A549 (cell line): ENCODE data around the gene PRIMA1. TPM values are rescaled to one million over a fixed set of nuclear protein-coding genes. Genes with fewer than 3 reads are reported as not detected.

ENCODE experiments used
- ATAC-seq, 2 experiments: fragments of 200-7000 bp in 1 of 2; fragments of >200 bp in 1 of 2; cut with Nextera tagmentation in 1 of 2; cut with Tn5 transposase in 1 of 2; 3 replicates each; pipeline versions ENCODE4 v1.8.0 to v1.9.1; 2018 to 2020; ENCODE audit warnings: mild to moderate bottlenecking in 1 of 2, moderate library complexity in 1 of 2
- CTCF ChIA-PET: fragments of 300-600 bp; sonication (Branson Sonifier 250); formaldehyde crosslinking; extraction: SDS; loops from one replicate; lab custom pipeline; 2021; ENCODE audit warnings: antibody characterized with exemption, inconsistent platforms; lab: Yijun Ruan, JAX
- POLR2A ChIA-PET: fragments of 350-600 bp; formaldehyde crosslinking; extraction: SDS; loops from one replicate; lab custom pipeline; 2021; ENCODE audit warnings: antibody characterized with exemption, inconsistent platforms; lab: Yijun Ruan, JAX
- DNase-seq, 2 experiments: peaks; one replicate each; pipeline versions ENCODE4 v3.0.0 to v3.0.0-alpha.2; 2011 to 2016; ENCODE audit warnings: low read depth in 1 of 2, low spot score in 1 of 2
- FAIRE-seq: peaks from 2 replicates; lab custom pipeline; 2011; peaks lifted over from hg19 to GRCh38; lab: Jason Lieb, UNC
- H3K27ac ChIP-seq, 2 experiments: fragments of >200 bp; sonication (Bioruptor Twin); formaldehyde crosslinking; 3 replicates each; pipeline ENCODE4 v1.5.1; 2016 to 2017
- H3K4me1 ChIP-seq: fragments of >200 bp; sonication (Bioruptor Twin); formaldehyde crosslinking; 3 replicates; pipeline ENCODE4 v1.6.1; 2016
- H3K4me2 ChIP-seq: fragments of >200 bp; sonication (Bioruptor Twin); formaldehyde crosslinking; 3 replicates; pipeline ENCODE4 v1.6.1; 2016
- H3K4me3 ChIP-seq: fragments of >200 bp; sonication (Bioruptor Twin); formaldehyde crosslinking; 3 replicates; pipeline ENCODE4 v1.5.1; 2016
- H3K9me3 ChIP-seq: fragments of >200 bp; sonication (Bioruptor Twin); formaldehyde crosslinking; 3 replicates; pipeline ENCODE4 v1.6.1; 2016
- ATOH8 ChIP-seq: fragments of 250-450 bp; sonication (Bioruptor Pico); IDR thresholded peaks from 2 replicates; pipeline ENCODE4 v1.5.0; 2020; ENCODE audit warnings: low read depth, mild to moderate bottlenecking, moderate library complexity
- BCL3 ChIP-seq: fragments of >200 bp; sonication (Bioruptor Twin); formaldehyde crosslinking; IDR thresholded peaks from 3 replicates; pipeline ENCODE4 v1.6.1; 2016
- BHLHE40 ChIP-seq: IDR thresholded peaks from 2 replicates; pipeline ENCODE4 v1.6.1; 2012; ENCODE audit warnings: low read depth, low read length, inconsistent platforms
- CHD2 ChIP-seq: fragments of 150-350 bp; IDR thresholded peaks from 2 replicates; pipeline ENCODE4 v1.6.1; 2014; ENCODE audit warnings: low read length; ENCODE audit not compliant: partially characterized antibody
- CHD4 ChIP-seq: fragments of 200-600 bp; sonication (generic); IDR thresholded peaks from 2 replicates; pipeline ENCODE4 v1.6.1; 2016; ENCODE audit warnings: antibody characterized with exemption, mild to moderate bottlenecking, borderline replicate concordance
- CTCF ChIP-seq: fragments of >200 bp; sonication (Bioruptor Twin); formaldehyde crosslinking; IDR thresholded peaks from 3 replicates; pipeline ENCODE4 v1.5.1; 2016
- EHF ChIP-seq: fragments of 250-450 bp; sonication (Bioruptor Pico); IDR thresholded peaks from 2 replicates; pipeline ENCODE4 v1.5.0; 2020; ENCODE audit warnings: mild to moderate bottlenecking
- EHMT2 ChIP-seq: fragments of 200-600 bp; sonication (generic); IDR thresholded peaks from 2 replicates; pipeline ENCODE4 v1.6.1; 2016; ENCODE audit warnings: antibody characterized with exemption, low read depth, mild to moderate bottlenecking, moderate library complexity
- ELK1 ChIP-seq: fragments of 150-350 bp; IDR thresholded peaks from 2 replicates; pipeline ENCODE4 v1.6.1; 2014; ENCODE audit warnings: low read depth, mild to moderate bottlenecking, low read length
- EP300 ChIP-seq, 2 experiments: fragments of >200 bp; sonication (Bioruptor Twin); formaldehyde crosslinking; IDR thresholded peaks; 2 replicates in 1 of 2; 3 replicates in 1 of 2; pipeline ENCODE4 v1.6.1; 2016 to 2017
- ESRRA ChIP-seq: fragments of 150-350 bp; IDR thresholded peaks from 2 replicates; pipeline ENCODE4 v1.6.1; 2014; ENCODE audit warnings: mild to moderate bottlenecking, low read length, borderline replicate concordance
- GATA3 ChIP-seq: IDR thresholded peaks from 2 replicates; pipeline ENCODE4 v1.6.1; 2012; ENCODE audit warnings: borderline replicate concordance
- HDAC2 ChIP-seq: fragments of 200-600 bp; sonication (generic); IDR thresholded peaks from 2 replicates; pipeline ENCODE4 v1.6.1; 2016
- HOXB5 ChIP-seq: fragments of 250-450 bp; sonication (Bioruptor Pico); IDR thresholded peaks from 2 replicates; pipeline ENCODE4 v1.5.0; 2020; ENCODE audit warnings: mild to moderate bottlenecking, moderate library complexity
- KDM1A ChIP-seq: fragments of 200-600 bp; sonication (generic); IDR thresholded peaks from 2 replicates; pipeline ENCODE4 v1.6.1; 2016; ENCODE audit warnings: low read depth, mild to moderate bottlenecking
- KDM5A ChIP-seq: fragments of 200-600 bp; sonication (generic); IDR thresholded peaks from 2 replicates; pipeline ENCODE4 v1.6.1; 2016; ENCODE audit warnings: antibody characterized with exemption, mild to moderate bottlenecking
- NFE2L2 ChIP-seq: fragments of 150-350 bp; conservative IDR thresholded peaks from 2 replicates; pipeline ENCODE4 v1.6.1; 2014; ENCODE audit warnings: low read length
- NPAS2 ChIP-seq: fragments of 250-450 bp; sonication (Bioruptor Pico); IDR thresholded peaks from 2 replicates; pipeline ENCODE4 v1.8.0; 2022; ENCODE audit warnings: mild to moderate bottlenecking, moderate library complexity, borderline replicate concordance
- PBX3 ChIP-seq: IDR thresholded peaks from 2 replicates; pipeline ENCODE4 v1.6.1; 2012
- PHF8 ChIP-seq: fragments of 200-600 bp; sonication (generic); IDR thresholded peaks from 2 replicates; pipeline ENCODE4 v1.6.1; 2016; ENCODE audit warnings: low read depth, mild to moderate bottlenecking, antibody characterized with exemption, moderate library complexity, borderline replicate concordance
- POLR2AphosphoS2 ChIP-seq: conservative IDR thresholded peaks from 2 replicates; pipeline ENCODE4 v1.6.1; 2012; ENCODE audit warnings: low read length, improper control_type of control experiment, inconsistent platforms
- RAD21 ChIP-seq, 2 experiments: fragments of >200 bp in 1 of 2; sonication (Bioruptor Twin) in 1 of 2; formaldehyde crosslinking in 1 of 2; IDR thresholded peaks in 1 of 2; conservative IDR thresholded peaks in 1 of 2; 2 replicates in 1 of 2; 3 replicates in 1 of 2; pipeline ENCODE4 v1.6.1; 2012 to 2018; ENCODE audit warnings: inconsistent platforms in 1 of 2
- RARB ChIP-seq: fragments of 250-450 bp; sonication (Bioruptor Pico); IDR thresholded peaks from 2 replicates; pipeline ENCODE4 v1.8.0; 2021; ENCODE audit warnings: mild to moderate bottlenecking, moderate library complexity
- SMC3 ChIP-seq: fragments of >200 bp; sonication (Bioruptor Twin); formaldehyde crosslinking; IDR thresholded peaks from 3 replicates; pipeline ENCODE4 v1.6.1; 2018; ENCODE audit warnings: inconsistent platforms
- SREBF2 ChIP-seq: fragments of 450-650 bp; IDR thresholded peaks from 2 replicates; pipeline ENCODE4 v1.6.1; 2014; ENCODE audit warnings: mild to moderate bottlenecking, moderate library complexity
- TP53 ChIP-seq: fragments of 250-450 bp; sonication (Bioruptor Pico); IDR thresholded peaks from 2 replicates; pipeline ENCODE4 v1.5.0; 2021; ENCODE audit warnings: mild to moderate bottlenecking, moderate library complexity
- ZFP36 ChIP-seq: fragments of 450-650 bp; IDR thresholded peaks from 2 replicates; pipeline ENCODE4 v1.6.1; 2014; ENCODE audit warnings: borderline replicate concordance; ENCODE audit not compliant: partially characterized antibody
- WGBS: methylation state at CpG from one replicate; pipeline ENCODE4 v1.1.6; 2017; ENCODE audit errors: missing lambda C conversion rate; 5-methylcytosine and 5-hydroxymethylcytosine counted together
- polyA plus RNA-seq, 4 experiments: library from polyadenylated mRNA; depleted of rRNA in 3 of 4; stranded (reverse); fragments of >200 nt; fragmentation: RNase III in 1 of 4; extraction: RNeasy Plus Mini Kit Qiagen cat#74134 plus additional on column Dnase treatment in 1 of 4; gene quantifications; 2 replicates in 3 of 4; 3 replicates in 1 of 4; pipeline ENCODE4 v1.2.3, GENCODE V29; 2011 to 2017

PRIMA1 gene
- polyA plus RNA-seq, 2 of the 4 experiments (the other 2 are of a cell fraction): 0.14 to 0.17 TPM

- Histone ChIP-seq H3K27ac (no peak overlapping the region), H3K4me3 (no peak overlapping the region), H3K9me3 (no peaks in the 10 kb centered on the region), H3K4me1 (no peaks in the 10 kb centered on the region), H3K4me2 (no peak overlapping the region)
- no peak for TF ChIP-seq PHF8
- TF ChIP-seq NPAS2 (CRISPR knock-in tag): no peak
- no peak for TF ChIP-seq POLR2AphosphoS2
- TF ChIP-seq BCL3: no peak
- TF ChIP-seq HDAC2: no peak
- TF ChIP-seq KDM5A: no peak
- TF ChIP-seq CTCF: no peak
- no peak for TF ChIP-seq TP53 (CRISPR knock-in tag)
- no peak for TF ChIP-seq BHLHE40
- no peak for TF ChIP-seq ESRRA
- TF ChIP-seq CHD4: no peak
- no peak for TF ChIP-seq EHF (CRISPR knock-in tag)
- TF ChIP-seq KDM1A: no peak
- TF ChIP-seq HOXB5 (CRISPR knock-in tag): no peak
- no peak for TF ChIP-seq ZFP36
- TF ChIP-seq RAD21 (conservative IDR thresholded peaks at IDR 0.05 in 1 of 2, IDR thresholded peaks at IDR 0.05 in 1 of 2): no peak
- no peak for TF ChIP-seq PBX3
- TF ChIP-seq CHD2: no peak
- no peak for TF ChIP-seq ATOH8 (CRISPR knock-in tag)
- FAIRE-seq (no peak), ATAC-seq (no peak), DNase-seq (no peak)
- 24% methylated on average over 6 of the region's 6 CpGs for WGBS
- ChIA-PET POLR2A (no interaction called here), CTCF (no interaction called here)
Observed at GRCh38 chr14:93690146-93690545, 98.1 kb downstream of the PRIMA1 start.

- ATAC-seq: no peak
- DNase-seq: no peak
- WGBS: 16% methylated on average over 4 of the region's 4 CpGs
- TF ChIP-seq ELK1 (no peak), CHD2 (no peak), EP300 (IDR thresholded peaks at IDR 0.05) (no peak), SMC3 (no peak), HDAC2 (no peak), NFE2L2 (no peak), EHMT2 (no peak), EHF (CRISPR knock-in tag) (no peak), ATOH8 (CRISPR knock-in tag) (no peak), RARB (CRISPR knock-in tag) (no peak), SREBF2 (no peak), GATA3 (no peak), CTCF (no peak)
- TF ChIP-seq, all 56 proteins: peak for 0
- 0 out of 3 replicates have a peak, but pooled peaks cover 3% of the 10 kb centered on the region for H3K9me3 ChIP-seq
- ChIA-PET CTCF (no interaction called here), POLR2A (no interaction called here)
- no peak for FAIRE-seq
- H3K4me3 ChIP-seq: no peak overlapping the region
- H3K4me1 ChIP-seq: no peaks in the 10 kb centered on the region
- no peak overlapping the region for H3K4me2 ChIP-seq
- no peak overlapping the region for H3K27ac ChIP-seq
Observed at GRCh38 chr14:93688820-93689219, 99.5 kb downstream of the PRIMA1 start.
